SK-N-SH treated with all-trans-retinoic acid at 6 μM for 48 hours (cell line): Measurements from ENCODE around the gene JARID2.

Experiments
- BACH2 ChIP-seq: fragments of 250-450 bp; sonication (Bioruptor Pico); IDR thresholded peaks from 2 replicates; pipeline ENCODE4 v1.9.0; 2021; ENCODE audit warnings: mild to moderate bottlenecking, borderline replicate concordance
- GLIS3 ChIP-seq: fragments of 250-450 bp; sonication (Bioruptor Pico); IDR thresholded peaks from 2 replicates; pipeline ENCODE4 v1.5.0; 2020; ENCODE audit warnings: mild to moderate bottlenecking, moderate library complexity
- RARB ChIP-seq: fragments of 250-450 bp; sonication (Bioruptor Pico); IDR thresholded peaks from 2 replicates; pipeline ENCODE4 v1.8.0; 2021; ENCODE audit warnings: mild to moderate bottlenecking, moderate library complexity
- SNAI2 ChIP-seq: fragments of 250-450 bp; sonication (Bioruptor Pico); IDR thresholded peaks from 2 replicates; pipeline ENCODE4 v1.5.0; 2020; ENCODE audit warnings: mild to moderate bottlenecking, moderate library complexity
- TCF4 ChIP-seq: fragments of 250-450 bp; sonication (Bioruptor Pico); IDR thresholded peaks from 2 replicates; pipeline ENCODE4 v1.8.0; 2021; ENCODE audit warnings: mild to moderate bottlenecking, moderate library complexity, borderline replicate concordance
- ZC3H10 ChIP-seq: fragments of 250-450 bp; sonication (Bioruptor Pico); IDR thresholded peaks from 2 replicates; pipeline ENCODE4 v1.5.1; 2021; ENCODE audit warnings: mild to moderate bottlenecking, moderate library complexity
- ZFP3 ChIP-seq: fragments of 250-450 bp; sonication (Bioruptor Pico); IDR thresholded peaks from 2 replicates; pipeline ENCODE4 v1.5.0; 2020; ENCODE audit warnings: mild to moderate bottlenecking, moderate library complexity
- TF ChIP-seq, protein P1 (sequence below): fragments of 250-450 bp; sonication (Bioruptor Pico); IDR thresholded peaks from 2 replicates; pipeline ENCODE4 v1.5.0; 2020; ENCODE audit warnings: mild to moderate bottlenecking, moderate library complexity
- TF ChIP-seq, protein P2 (sequence below): fragments of 250-450 bp; sonication (Bioruptor Pico); IDR thresholded peaks from 2 replicates; pipeline ENCODE4 v1.8.0; 2020; ENCODE audit warnings: mild to moderate bottlenecking, moderate library complexity, borderline replicate concordance
- TF ChIP-seq, protein P3 (sequence below): fragments of 250-450 bp; sonication (Bioruptor Pico); IDR thresholded peaks from 2 replicates; pipeline ENCODE4 v1.5.1; 2020; ENCODE audit warnings: low read depth, mild to moderate bottlenecking, moderate library complexity
- TF ChIP-seq, protein P4 (sequence below): fragments of 250-450 bp; sonication (Bioruptor Pico); IDR thresholded peaks from 2 replicates; pipeline ENCODE4 v1.5.1; 2021; ENCODE audit warnings: mild to moderate bottlenecking, moderate library complexity

DNA sequence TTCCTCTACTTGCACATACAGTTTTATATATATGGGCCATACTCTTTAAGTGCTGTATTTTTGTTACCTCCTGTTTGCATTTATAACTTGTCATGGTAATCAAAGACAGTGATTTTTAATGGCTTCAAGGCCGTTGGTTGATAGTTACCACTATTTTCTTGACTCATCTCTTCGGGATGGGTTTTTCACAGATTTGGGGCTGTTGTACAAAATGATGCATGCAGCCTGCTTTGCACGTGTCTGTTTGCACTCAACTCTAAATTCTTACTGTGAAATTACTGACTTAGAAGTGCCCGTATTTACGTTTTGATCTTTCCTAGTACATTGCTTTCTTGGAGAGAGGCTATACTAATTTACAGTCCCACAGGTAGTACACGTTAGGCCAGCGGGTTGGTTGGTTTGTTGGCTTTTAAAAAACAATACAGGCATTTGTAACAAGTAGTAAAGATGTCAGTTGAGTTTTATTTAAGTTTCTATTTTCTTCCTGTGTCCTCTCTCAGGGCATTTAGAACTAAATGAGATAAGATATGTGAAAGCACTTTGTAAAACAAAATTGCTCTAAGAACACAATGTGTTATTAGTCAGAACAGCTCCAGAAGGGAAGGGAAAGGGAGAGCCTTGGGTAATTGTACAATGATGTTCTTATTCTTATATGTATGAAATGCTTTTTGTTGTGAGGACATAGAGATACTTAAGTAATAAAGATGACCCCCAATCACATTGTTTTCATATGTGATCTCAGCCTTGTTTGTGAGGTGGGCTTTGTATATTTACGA, 11.7 kb downstream of the JARID2 start:
- TF ChIP-seq, protein P1, sequence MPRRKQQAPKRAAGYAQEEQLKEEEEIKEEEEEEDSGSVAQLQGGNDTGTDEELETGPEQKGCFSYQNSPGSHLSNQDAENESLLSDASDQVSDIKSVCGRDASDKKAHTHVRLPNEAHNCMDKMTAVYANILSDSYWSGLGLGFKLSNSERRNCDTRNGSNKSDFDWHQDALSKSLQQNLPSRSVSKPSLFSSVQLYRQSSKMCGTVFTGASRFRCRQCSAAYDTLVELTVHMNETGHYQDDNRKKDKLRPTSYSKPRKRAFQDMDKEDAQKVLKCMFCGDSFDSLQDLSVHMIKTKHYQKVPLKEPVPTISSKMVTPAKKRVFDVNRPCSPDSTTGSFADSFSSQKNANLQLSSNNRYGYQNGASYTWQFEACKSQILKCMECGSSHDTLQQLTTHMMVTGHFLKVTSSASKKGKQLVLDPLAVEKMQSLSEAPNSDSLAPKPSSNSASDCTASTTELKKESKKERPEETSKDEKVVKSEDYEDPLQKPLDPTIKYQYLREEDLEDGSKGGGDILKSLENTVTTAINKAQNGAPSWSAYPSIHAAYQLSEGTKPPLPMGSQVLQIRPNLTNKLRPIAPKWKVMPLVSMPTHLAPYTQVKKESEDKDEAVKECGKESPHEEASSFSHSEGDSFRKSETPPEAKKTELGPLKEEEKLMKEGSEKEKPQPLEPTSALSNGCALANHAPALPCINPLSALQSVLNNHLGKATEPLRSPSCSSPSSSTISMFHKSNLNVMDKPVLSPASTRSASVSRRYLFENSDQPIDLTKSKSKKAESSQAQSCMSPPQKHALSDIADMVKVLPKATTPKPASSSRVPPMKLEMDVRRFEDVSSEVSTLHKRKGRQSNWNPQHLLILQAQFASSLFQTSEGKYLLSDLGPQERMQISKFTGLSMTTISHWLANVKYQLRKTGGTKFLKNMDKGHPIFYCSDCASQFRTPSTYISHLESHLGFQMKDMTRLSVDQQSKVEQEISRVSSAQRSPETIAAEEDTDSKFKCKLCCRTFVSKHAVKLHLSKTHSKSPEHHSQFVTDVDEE = no peak
- TF ChIP-seq ZFP3 (CRISPR knock-in tag) (no peak), BACH2 (no peak), SNAI2 (CRISPR knock-in tag) (no peak), TCF4 (CRISPR knock-in tag) (no peak), GLIS3 (CRISPR knock-in tag) (no peak), RARB (no peak), ZC3H10 (no peak)
- TF ChIP-seq, protein P2, sequence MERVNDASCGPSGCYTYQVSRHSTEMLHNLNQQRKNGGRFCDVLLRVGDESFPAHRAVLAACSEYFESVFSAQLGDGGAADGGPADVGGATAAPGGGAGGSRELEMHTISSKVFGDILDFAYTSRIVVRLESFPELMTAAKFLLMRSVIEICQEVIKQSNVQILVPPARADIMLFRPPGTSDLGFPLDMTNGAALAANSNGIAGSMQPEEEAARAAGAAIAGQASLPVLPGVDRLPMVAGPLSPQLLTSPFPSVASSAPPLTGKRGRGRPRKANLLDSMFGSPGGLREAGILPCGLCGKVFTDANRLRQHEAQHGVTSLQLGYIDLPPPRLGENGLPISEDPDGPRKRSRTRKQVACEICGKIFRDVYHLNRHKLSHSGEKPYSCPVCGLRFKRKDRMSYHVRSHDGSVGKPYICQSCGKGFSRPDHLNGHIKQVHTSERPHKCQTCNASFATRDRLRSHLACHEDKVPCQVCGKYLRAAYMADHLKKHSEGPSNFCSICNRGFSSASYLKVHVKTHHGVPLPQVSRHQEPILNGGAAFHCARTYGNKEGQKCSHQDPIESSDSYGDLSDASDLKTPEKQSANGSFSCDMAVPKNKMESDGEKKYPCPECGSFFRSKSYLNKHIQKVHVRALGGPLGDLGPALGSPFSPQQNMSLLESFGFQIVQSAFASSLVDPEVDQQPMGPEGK = no peak
- TF ChIP-seq, protein P3, sequence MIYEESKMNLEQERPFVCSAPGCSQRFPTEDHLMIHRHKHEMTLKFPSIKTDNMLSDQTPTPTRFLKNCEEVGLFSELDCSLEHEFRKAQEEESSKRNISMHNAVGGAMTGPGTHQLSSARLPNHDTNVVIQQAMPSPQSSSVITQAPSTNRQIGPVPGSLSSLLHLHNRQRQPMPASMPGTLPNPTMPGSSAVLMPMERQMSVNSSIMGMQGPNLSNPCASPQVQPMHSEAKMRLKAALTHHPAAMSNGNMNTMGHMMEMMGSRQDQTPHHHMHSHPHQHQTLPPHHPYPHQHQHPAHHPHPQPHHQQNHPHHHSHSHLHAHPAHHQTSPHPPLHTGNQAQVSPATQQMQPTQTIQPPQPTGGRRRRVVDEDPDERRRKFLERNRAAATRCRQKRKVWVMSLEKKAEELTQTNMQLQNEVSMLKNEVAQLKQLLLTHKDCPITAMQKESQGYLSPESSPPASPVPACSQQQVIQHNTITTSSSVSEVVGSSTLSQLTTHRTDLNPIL (CRISPR knock-in tag) = no peak
- TF ChIP-seq, protein P4, sequence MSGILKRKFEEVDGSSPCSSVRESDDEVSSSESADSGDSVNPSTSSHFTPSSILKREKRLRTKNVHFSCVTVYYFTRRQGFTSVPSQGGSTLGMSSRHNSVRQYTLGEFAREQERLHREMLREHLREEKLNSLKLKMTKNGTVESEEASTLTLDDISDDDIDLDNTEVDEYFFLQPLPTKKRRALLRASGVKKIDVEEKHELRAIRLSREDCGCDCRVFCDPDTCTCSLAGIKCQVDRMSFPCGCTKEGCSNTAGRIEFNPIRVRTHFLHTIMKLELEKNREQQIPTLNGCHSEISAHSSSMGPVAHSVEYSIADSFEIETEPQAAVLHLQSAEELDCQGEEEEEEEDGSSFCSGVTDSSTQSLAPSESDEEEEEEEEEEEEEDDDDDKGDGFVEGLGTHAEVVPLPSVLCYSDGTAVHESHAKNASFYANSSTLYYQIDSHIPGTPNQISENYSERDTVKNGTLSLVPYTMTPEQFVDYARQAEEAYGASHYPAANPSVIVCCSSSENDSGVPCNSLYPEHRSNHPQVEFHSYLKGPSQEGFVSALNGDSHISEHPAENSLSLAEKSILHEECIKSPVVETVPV (CRISPR knock-in tag) = no peak
